Hypothalamus (tissue), 51 donors: ENCODE results near the gene USP15.

Source experiments
- DNase-seq, 51 donors: peaks; one replicate each; lab custom pipeline; 2025; lab: John Stamatoyannopoulos, UW

Gene USP15

GRCh38 chr12:62259993-62260732 lies at the start of gene USP15:
TSS of gene USP15 (plus strand) at chr12:62260404. CDS start at chr12:62260415, 11 bp downstream.
- peak; percentile 76 to 96 (median 93) for DNase-seq

DNA sequence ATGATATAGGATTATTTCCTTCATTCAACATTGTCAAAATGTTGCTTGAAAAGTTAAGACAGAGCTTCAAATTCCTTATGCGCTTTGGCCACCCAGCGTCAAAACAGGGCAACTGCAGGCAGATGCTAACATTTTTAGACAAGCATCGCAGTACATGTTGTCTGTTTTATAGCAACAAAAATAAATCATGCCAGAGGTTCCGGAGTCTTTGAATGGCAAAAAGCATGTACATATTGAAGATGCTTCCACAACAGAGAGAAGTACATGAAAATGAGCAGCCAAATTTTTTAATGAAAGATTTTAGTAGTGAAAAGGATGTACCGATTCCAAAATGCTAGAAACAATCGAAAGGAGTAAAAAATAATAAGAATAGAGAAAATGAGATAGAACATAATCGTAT lies 49.8 kb upstream of the USP15 start:
- peak in 14 of 51 donors; percentile 1 to 40 (median 12) for DNase-seq

GRCh38 chr12:62211510-62211909 lies 48.7 kb upstream of the USP15 start:
- no peak for DNase-seq

DNA sequence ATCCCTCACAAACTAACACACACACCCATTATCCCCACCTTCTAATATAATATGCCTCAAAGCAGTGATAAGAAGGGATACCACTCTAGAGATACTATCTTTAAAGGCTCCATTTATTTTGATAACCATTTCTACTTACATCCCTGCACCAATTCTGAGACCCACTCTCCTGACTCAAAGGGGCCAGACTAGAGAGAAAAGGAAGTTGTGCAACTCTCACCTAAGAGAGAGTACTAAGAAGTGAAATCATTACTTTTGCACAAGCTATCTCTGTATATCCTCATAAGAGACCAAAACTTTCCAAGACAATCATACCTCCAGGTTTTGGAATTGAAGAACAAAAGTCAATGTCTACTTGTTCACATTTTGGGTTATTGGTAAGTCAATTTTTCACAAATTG lies 45.4 kb upstream of the USP15 start:
- DNase-seq = no peak

- DNase-seq = no peak
Observed at GRCh38 chr12:62215506-62215905, 44.7 kb upstream of the USP15 start.

DNA sequence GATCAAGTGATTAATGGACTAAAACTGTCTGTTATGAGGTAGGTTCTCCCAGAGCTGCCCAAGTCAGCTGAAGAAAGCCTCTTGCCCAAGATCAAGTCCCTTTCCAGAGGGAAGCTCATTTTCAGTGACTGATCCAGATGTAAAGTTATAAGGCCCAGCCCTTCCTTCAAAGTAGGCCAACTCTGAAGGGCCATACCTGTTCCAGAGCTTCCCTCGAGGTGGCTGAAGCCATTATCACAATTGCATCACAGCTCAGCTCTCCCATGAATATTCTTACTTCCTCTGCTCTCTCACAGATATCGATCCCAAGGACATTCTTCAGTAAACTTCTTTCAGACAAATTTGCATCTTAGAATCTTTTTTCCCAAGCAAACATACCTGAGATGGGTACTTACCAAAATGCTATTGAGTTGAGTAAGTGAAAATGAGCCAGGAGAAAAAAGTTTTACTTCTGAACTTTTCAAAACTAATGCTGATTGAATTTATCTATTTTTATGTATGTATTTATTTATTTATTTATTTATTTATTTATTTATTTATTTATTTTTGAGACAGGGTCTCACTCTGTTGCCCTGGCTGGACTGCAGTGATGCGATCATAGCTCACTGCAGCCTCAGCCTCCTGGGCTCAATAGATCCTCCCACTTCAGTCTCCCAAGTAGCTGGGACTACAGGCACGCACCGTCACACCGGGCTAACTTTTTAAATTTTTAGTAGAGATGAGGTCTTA lies 42.6 kb upstream of the USP15 start:
- no peak for DNase-seq

- no peak for DNase-seq
Observed at GRCh38 chr12:62221107-62221506, 39.1 kb upstream of the USP15 start.

GRCh38 chr12:62224601-62225000 lies 35.6 kb upstream of the USP15 start:
- DNase-seq = no peak

DNA sequence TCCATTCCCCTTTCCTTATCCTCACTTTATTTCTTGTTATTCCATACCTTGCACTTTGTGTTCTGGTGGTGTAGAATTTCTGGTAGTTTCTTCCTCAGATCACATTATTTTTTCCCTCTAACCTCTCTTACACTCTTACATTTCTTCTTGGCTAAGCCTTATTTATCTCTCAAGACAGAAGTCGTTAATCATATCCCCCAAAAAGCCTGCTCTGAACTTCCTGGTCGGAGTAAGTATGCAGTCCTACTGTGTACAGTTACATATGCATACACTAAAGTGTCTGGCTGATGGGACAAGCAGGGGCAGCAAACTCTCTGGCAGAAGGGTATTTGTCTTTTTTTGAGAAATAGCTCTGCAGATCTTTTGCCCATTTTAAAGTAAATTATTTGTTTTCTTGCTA lies 33.1 kb upstream of the USP15 start:
- no peak for DNase-seq

GRCh38 chr12:62230652-62231051 lies 29.6 kb upstream of the USP15 start:
- no peak for DNase-seq

- DNase-seq = no peak
Observed at GRCh38 chr12:62232143-62232729, 28.0 kb upstream of the USP15 start.

GRCh38 chr12:62233805-62234204 lies 26.4 kb upstream of the USP15 start:
- no peak for DNase-seq

GRCh38 chr12:62239571-62239970 lies 20.6 kb upstream of the USP15 start:
- DNase-seq = no peak

DNA sequence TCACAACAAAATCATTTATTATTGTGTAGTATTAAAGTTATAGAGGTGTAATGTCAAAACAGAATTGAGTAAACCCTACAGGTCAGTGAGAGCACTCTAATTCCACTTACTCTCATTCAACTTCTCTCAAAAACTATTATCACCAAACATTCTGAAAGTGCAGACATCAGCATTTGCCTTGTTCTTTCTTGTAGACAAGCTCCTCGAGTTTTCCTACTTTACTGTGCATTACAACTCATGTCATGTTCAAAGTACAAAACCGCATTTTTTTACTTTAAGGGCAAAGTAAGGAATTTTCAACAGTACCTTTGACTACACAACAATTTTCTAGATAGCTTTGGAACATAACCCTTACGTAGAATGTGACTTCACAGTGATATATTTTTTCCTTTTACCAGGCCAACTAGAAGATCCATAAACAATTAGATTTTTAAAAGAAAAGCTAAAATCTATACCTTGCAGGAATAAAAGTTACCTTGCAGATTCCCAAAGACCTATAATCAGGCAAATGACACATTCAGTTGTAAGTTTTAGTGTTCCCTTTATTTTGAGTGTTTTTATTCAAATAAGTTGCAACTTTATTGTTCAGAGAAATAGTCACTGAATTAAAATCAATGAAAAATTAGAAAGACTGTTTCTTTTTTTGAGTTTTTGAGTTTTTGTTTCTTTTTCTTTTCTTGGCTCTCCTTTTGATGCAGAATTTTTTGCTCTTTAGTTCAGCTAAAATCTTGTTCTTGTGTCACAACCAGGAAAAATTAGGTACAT lies 12.7 kb upstream of the USP15 start:
- no peak for DNase-seq

- DNase-seq = no peak
Observed at GRCh38 chr12:62248873-62249272, 11.3 kb upstream of the USP15 start.

DNA sequence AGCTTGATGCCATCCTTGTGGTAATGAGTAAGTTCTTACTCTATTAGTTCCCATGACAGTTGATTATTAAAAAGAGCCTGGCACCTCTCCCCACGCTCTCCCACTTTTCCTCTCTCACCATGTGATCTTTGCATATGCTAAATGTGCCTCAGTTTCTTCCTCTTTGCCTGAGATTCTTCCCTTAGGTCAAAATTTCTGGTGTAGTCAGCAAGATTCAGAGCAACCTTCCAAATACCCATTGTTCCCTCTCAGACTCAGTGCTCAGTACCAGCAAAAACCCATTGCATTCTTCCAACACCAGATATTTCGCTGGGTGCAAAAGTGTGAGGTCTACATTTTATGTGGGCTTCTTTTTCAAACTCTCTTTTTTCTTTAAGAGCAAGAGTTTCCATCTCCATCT lies 10.8 kb upstream of the USP15 start:
- no peak for DNase-seq

DNA sequence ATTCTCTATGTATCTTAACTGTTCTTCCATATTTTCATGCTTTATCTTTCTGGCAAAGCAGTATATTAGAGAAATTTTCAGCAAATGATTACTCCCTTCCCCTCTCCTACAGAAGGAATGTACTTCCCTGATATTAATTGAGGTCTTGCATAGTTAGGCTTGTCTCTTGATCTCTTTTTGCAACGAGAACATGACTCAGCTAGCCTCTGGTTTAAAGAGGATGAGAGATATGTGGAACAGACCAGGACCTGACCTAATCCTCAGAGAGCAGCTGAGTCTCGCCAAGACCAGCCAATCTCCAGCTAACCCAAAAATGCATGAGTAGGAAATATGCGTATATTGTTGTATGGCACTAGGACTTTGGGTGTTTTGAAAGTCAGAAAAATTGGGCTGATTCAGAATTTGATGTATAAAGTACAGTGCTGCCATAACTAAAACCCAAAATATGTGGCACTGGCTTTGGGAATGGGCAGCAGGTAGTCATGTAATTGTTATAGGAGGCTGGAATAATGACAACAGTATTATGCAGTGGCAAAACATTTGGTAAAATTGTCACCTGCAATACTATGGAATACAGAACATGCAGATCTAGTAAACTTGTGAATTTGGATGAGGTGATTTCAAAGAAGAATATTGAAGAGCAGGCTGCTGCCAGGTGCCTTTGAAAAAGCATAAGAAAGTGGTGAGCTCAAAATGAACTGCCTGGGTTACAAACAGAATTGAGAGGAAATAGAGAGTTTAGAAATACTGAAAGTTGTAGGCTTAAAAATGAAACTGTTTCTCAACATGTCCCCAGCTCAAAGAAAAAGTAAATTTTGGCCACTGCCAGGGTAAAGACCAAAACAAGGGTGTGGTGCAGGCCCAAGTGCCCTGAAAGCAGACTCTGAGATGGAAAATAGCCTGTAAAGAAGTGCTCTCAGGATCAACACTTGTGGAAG lies 9.3 kb upstream of the USP15 start:
- DNase-seq = no peak

DNA sequence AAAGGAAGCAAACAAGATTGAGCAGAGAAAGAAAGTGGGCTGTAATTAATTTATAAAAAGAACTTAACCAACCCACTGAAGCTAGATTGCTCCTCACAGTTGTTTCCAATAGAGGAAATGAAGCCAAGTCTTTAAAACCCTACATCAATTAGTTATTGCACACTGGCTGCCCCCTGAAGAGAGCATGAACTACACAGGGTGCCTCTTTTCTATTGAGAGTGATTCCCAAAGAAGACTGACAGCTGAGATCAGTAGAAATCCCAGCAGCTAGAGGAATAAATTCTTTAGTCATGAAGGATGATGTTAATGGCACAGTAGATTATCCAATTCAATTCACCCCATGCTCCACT lies 8.6 kb upstream of the USP15 start:
- DNase-seq = no peak

GRCh38 chr12:62252576-62252975 lies 7.6 kb upstream of the USP15 start:
- DNase-seq = no peak

DNA sequence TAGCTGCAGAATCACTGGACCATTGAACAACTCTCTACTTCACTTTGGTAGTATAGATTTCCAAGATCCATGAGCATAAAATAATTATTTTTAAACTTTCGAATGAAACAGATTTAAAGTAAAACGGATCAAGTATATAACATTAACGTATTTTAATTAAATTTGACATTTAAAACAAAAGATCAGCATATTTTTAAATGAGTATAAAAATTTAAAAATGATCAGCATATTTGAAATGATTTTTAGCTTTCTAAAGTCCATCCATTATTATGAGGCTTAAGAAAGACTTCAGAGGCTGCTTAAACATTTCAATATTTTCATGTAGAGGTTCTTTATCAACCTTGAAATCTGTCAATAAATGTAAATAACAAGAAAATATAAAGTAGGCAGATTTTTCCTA lies 5.2 kb upstream of the USP15 start:
- DNase-seq = no peak
